ENCODE measurements around the gene SLC27A3.

DNA sequence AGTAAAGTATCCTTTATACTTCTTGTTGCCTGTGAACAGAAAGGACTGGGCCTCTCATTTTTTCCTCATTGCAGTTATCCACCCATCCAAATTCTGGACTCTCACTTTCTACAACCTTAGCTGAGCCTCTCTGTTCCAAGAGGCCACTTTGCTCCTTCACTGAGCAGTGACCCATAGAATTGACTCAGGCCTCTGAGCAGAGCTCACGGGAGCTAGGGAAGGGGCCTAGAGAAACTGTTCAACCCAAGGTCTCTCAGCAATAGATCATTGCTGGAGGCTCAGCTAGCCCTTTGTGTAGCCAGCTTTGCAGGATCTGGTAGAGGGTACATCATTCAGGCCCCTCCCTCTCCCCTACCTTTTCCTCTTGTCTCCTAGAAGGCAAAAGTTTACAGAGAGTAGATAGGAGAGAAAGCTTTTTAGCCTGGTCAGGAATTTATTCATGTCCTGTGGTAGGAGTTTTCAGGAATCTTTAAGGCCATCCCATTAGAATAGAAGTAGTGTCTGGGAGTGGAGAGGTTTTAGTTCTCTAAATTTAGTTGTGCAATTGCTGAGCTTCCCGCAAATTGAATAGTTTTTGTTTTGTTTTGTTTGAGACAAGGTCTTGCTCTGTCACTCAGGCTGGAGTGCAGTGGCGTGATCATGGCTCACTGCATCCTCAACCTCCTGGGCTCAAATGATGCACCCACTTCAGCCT is 40.7 kb upstream of the SLC27A3 start:
- TF ChIP-seq, protein P1, sequence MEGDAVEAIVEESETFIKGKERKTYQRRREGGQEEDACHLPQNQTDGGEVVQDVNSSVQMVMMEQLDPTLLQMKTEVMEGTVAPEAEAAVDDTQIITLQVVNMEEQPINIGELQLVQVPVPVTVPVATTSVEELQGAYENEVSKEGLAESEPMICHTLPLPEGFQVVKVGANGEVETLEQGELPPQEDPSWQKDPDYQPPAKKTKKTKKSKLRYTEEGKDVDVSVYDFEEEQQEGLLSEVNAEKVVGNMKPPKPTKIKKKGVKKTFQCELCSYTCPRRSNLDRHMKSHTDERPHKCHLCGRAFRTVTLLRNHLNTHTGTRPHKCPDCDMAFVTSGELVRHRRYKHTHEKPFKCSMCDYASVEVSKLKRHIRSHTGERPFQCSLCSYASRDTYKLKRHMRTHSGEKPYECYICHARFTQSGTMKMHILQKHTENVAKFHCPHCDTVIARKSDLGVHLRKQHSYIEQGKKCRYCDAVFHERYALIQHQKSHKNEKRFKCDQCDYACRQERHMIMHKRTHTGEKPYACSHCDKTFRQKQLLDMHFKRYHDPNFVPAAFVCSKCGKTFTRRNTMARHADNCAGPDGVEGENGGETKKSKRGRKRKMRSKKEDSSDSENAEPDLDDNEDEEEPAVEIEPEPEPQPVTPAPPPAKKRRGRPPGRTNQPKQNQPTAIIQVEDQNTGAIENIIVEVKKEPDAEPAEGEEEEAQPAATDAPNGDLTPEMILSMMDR (IDR thresholded peaks at IDR 0.05; ENCODE audit: low read depth, low read length, poor library complexity, severe bottlenecking) = no peak
- TF ChIP-seq EZH2phosphoT487 (IDR thresholded peaks at IDR 0.05; ENCODE audit: borderline replicate concordance, low read length) = no peak
